Choroid plexus epithelial cell (primary cell): ENCODE measurements around the gene EHF.
A peak's percentile ranks its signal among the peaks of the same experiment; 100 is the strongest.

Experiments used
- DNase-seq: peaks from one replicate; pipeline ENCODE4 v3.0.0-alpha.2; 2010; ENCODE audit warnings: low read depth
- H3K4me3 ChIP-seq: 2 replicates; pipeline ENCODE4 v1.5.1; 2011; ENCODE audit warnings: low read depth, mild to moderate bottlenecking, control low read depth, low read length, moderate library complexity
- CTCF ChIP-seq: conservative IDR thresholded peaks from 2 replicates; pipeline ENCODE4 v1.5.1; 2011; ENCODE audit warnings: low read depth, mild to moderate bottlenecking, control low read depth, inconsistent platforms, low read length, moderate library complexity

Gene EHF

GRCh38 chr11:34631737-34632104 is 10.8 kb downstream of the EHF start:
- DNase-seq, result no peak
- no peak overlapping the region for H3K4me3 ChIP-seq
- no peak for TF ChIP-seq CTCF

GRCh38 chr11:34632105-34632791 is 11.4 kb downstream of the EHF start:
- H3K4me3 ChIP-seq, result no peak overlapping the region
- no peak for TF ChIP-seq CTCF
- DNase-seq, result no peak

DNA sequence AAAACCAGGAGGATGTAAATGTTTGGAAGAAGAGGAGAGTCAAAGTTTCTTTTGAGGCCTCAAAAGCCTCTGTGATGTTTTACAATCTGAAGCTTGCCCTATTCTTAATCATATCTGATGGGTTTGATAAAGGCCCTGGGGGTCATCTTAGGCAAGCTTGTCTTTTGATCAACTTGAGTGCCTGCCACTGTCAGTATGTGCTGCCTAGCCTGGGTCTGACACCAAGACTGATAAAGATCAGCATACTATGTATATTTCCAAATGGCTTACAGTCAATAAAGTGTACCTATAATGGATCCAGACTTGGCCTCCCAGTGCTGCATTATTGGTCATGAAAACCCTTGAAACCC is 12.7 kb downstream of the EHF start:
- no peak overlapping the region for H3K4me3 ChIP-seq
- no peak for DNase-seq
- TF ChIP-seq CTCF, result no peak

- TF ChIP-seq CTCF, result no peak
- DNase-seq, result peak; percentile 55
- no peak overlapping the region for H3K4me3 ChIP-seq
Observed at GRCh38 chr11:34633990-34634693, 13.2 kb downstream of the EHF start.

- H3K4me3 ChIP-seq, result no peak overlapping the region
- no peak for DNase-seq
- no peak for TF ChIP-seq CTCF
Observed at GRCh38 chr11:34634694-34635062, 13.8 kb downstream of the EHF start.

GRCh38 chr11:34636127-34636526 is 15.2 kb downstream of the EHF start:
- DNase-seq, result no peak
- no peak for TF ChIP-seq CTCF
- H3K4me3 ChIP-seq, result no peak overlapping the region

DNA sequence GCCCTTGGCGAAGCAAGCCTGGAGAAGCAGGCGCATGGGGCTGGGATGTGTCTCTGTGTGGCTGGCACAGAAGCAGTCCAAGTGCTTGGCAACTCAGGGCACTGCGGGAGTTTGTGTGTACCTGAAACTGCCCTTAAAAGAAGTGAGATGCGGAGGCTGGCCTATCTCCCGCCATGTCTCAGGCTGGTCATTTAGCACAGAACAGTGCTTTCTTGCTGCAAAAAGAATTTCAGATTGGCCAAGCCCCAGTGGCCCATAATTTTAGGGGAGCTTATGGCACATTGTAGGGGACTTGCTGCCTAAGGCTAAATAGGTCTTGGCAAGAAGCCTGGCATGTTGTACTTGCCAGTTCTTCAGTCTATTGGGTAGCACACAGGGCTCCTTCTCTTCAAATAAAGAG is 16.4 kb downstream of the EHF start:
- no peak for DNase-seq
- H3K4me3 ChIP-seq, result no peak overlapping the region
- TF ChIP-seq CTCF, result no peak
